ENCODE data around the gene PLEKHA7.

The PLEKHA7 gene

DNA sequence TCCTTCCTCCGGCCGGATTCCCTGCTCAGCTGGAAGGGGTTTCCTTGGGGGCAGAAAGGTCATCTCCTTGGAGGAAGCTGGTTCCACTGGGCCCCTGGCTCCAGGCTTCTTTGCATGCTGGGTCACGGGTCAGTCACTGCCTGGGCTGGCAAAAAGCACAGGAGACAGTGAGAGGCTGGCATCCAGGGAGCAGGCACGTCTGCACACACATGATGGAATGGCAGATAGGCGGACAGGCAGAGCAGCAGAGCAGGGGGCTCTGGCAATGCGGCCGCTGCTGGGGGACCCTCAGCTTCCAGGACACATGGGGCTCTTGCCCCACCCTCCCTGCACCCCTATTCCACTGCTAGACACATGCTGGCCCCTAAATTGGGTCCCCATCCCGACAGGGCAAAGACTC is 235.3 kb downstream of the PLEKHA7 start:
- no peak for DNase-seq (ENCODE audit: extremely low read depth, low read depth)
- TF ChIP-seq, protein P1, sequence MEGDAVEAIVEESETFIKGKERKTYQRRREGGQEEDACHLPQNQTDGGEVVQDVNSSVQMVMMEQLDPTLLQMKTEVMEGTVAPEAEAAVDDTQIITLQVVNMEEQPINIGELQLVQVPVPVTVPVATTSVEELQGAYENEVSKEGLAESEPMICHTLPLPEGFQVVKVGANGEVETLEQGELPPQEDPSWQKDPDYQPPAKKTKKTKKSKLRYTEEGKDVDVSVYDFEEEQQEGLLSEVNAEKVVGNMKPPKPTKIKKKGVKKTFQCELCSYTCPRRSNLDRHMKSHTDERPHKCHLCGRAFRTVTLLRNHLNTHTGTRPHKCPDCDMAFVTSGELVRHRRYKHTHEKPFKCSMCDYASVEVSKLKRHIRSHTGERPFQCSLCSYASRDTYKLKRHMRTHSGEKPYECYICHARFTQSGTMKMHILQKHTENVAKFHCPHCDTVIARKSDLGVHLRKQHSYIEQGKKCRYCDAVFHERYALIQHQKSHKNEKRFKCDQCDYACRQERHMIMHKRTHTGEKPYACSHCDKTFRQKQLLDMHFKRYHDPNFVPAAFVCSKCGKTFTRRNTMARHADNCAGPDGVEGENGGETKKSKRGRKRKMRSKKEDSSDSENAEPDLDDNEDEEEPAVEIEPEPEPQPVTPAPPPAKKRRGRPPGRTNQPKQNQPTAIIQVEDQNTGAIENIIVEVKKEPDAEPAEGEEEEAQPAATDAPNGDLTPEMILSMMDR (IDR thresholded peaks at IDR 0.05; ENCODE audit: low read depth, low read length, missing control alignments) = no peak
- H3K4me3 ChIP-seq (replicated peaks; ENCODE audit: low read depth, low read length) = no peak overlapping the region

DNA sequence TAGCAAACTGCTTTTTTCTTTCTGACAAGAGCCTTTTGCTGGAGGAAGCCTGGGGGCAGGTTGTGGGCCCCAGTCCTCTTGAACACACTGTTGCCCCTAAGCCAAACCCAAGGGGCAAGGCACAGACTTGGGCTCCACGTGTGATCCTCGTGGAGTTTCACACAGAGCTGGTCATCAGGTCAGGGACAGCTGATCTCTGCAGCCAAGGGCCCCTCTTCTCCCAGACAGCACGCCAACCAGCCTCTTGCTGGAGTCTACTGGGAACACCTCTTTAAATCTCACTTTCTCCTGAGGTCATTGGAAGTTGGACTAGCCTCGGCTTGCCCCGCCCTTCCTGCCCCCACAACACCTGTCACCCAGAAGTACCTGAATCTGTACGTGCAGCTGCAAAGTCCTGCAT is 235.9 kb downstream of the PLEKHA7 start:
- H3K4me3 ChIP-seq (replicated peaks; ENCODE audit: low read depth, low read length) = no peak overlapping the region
- TF ChIP-seq, protein P1 (IDR thresholded peaks at IDR 0.05; ENCODE audit: low read depth, low read length, missing control alignments) = no peak
- no peak for DNase-seq (ENCODE audit: extremely low read depth, low read depth)

DNA sequence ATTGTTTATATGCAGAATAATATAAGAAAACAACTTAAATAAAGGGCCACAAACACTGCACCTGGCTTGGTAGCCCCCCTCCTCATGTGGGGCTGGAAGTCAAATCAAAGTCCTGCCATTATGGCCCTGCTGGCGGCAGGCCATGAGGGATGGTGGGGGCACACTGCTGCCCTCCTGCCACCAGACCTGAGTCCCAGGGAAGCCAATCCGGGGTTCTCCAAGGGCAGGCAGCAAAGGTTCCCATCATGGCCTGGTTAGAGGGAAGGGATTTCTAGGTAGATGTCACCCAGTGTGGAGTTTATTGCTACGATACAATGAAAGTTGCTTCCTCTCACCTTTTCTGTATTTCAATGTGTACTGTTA is 236.6 kb downstream of the PLEKHA7 start:
- TF ChIP-seq, protein P1 (IDR thresholded peaks at IDR 0.05; ENCODE audit: low read depth, low read length, missing control alignments) = no peak
- DNase-seq (ENCODE audit: extremely low read depth, low read depth) = no peak
- H3K4me3 ChIP-seq (replicated peaks; ENCODE audit: low read depth, low read length) = no peak overlapping the region

DNA sequence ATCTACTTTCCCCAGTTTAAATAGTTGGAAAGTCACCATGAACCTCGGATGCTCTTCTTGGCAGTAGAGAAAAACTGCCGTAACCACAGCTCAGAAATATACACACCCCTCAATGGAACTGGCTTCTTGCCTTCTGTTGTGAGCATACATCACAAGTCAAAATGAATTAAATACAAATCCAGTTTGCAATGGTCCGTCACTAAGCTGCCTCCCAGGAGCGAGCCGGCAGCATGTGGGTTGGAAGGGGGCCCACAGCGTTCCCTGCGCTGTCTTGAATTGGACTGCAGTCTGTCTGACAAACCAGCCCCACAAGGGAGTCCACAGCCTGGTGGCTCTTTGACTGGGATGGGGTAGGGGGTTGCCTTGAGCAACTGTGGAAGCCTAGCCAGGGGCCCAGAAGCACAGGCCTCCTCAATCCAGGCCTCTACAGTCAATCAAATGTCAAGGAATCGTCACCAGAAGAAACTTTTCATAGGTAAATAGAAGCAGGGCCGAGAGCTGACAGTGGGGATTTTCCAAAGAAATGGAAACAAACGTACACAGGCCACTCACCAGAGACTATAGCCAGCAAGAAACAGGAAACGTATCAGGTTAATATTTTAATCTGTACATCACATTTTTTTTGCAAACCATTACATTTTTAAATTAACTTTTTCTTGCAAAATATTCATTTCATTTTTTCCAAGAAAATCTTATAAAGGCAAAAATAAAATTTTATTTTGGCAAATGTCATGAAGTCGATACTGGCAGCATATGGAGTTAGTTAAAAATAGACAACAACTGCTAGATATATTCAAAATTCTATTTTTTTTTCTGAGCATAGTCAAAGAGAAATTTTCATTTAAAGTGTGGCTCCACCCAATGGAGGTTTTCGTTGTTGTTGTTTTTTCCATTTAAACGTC is 237.3 kb downstream of the PLEKHA7 start:
- DNase-seq (ENCODE audit: extremely low read depth, low read depth) = no peak
- TF ChIP-seq, protein P1 (IDR thresholded peaks at IDR 0.05; ENCODE audit: low read depth, low read length, missing control alignments) = no peak
- no peak overlapping the region for H3K4me3 ChIP-seq (replicated peaks; ENCODE audit: low read depth, low read length)

DNA sequence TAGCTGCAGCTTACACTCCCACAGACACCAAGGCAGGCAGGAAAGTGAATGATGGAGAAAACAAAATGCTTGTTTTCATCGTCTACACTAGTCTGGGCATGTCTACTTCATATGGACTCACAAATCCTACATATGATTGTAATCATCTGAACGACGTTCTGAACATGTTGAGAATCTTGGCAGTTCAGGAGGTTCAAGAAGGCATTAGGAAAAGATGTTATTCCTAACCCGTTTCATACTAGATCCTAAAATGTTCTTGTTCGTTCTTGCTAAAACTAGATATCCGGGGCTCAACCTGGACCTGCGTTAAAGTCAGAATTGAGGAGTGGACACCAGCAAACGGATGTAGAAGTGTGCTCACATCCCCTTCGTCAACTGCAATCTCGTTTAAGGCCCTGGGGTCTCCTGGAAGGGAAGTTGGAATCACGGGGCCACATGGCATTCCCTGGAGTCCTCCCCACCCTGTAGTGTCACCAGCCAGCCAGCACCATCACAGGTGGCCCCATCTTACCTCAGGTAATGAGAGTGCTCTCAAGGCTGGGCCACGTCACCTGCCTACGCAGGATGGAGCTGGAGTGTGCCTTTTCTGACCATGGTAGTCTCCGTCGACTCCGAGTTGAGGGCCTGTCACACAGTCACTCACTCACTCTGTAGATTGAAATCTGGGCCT is 238.5 kb downstream of the PLEKHA7 start:
- TF ChIP-seq, protein P1 (IDR thresholded peaks at IDR 0.05; ENCODE audit: low read depth, low read length, missing control alignments) = no peak
- H3K4me3 ChIP-seq (replicated peaks; ENCODE audit: low read depth, low read length) = no peak overlapping the region
- DNase-seq (ENCODE audit: extremely low read depth, low read depth) = no peak

DNA sequence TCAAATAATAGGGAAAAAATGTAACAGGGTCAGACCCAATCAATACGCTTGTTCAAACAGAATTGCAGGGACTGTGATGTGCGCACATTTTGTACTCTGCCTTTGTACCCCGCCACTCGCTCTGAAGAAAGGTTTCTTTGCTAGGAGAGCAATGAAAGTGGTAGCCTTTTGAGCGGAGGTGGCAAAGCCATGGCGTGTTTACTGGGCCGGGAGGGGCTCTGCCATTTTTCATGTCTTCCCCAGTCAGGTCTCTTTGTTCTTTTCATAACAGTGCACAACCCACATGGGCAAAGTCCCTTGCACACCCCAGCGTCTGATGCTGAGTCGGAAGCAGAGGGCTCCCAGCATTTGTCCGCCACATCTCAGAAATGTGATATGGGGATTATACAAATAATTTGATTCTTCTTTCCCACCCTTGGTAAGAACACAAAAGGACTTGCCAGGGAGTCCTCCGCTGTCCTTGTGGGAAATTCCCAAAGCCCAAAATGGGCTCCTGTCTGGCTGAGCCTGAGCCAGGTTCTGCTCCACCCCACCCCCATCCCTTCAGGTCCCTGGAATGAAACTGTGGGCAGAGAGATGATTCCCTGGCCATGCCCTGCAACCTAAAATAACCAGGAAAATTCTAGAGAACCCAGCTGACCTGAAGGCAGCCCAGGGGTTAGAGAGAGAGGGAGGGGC is 239.1 kb downstream of the PLEKHA7 start:
- DNase-seq (ENCODE audit: extremely low read depth, low read depth) = no peak
- H3K4me3 ChIP-seq (replicated peaks; ENCODE audit: low read depth, low read length) = no peak overlapping the region
- TF ChIP-seq, protein P1 (IDR thresholded peaks at IDR 0.05; ENCODE audit: low read depth, low read length, missing control alignments) = no peak

Measured in HFF-Myc (cell line).